Astrocyte (in vitro differentiated cells and primary cell): ENCODE measurements around the gene BICC1. TPM values are rescaled to one million over a fixed set of nuclear protein-coding genes. Genes with fewer than 3 reads are reported as not detected.
"Not testable (repeated sequence)": the region's sequence is repeated elsewhere in the genome, so short reads cannot be mapped to it uniquely, and the experiment has no call there.

Experiments used
- DNase-seq: peaks from one replicate; pipeline ENCODE4 v3.0.0-alpha.2; 2010; ENCODE audit warnings: low read depth
- FAIRE-seq: peaks from 2 replicates; lab custom pipeline; 2011; peaks lifted over from hg19 to GRCh38; lab: Jason Lieb, UNC
- H2AFZ ChIP-seq: 2 replicates; pipeline ENCODE4 v1.6.0; 2012; ENCODE audit warnings: low read depth, low read length, inconsistent platforms
- H3K27ac ChIP-seq: 2 replicates; pipeline ENCODE4 v1.5.1; 2011; ENCODE audit warnings: low read depth, low read length, inconsistent platforms
- H3K27me3 ChIP-seq: 2 replicates; pipeline ENCODE4 v1.6.0; 2011; ENCODE audit warnings: low read length, inconsistent platforms; ENCODE audit not compliant: insufficient read depth
- H3K36me3 ChIP-seq: 2 replicates; pipeline ENCODE4 v1.5.1; 2011; ENCODE audit warnings: low read length, inconsistent platforms; ENCODE audit not compliant: insufficient read depth
- H3K4me1 ChIP-seq: 2 replicates; pipeline ENCODE4 v1.5.1; 2011; ENCODE audit warnings: low read length, inconsistent platforms; ENCODE audit not compliant: insufficient read depth
- H3K4me2 ChIP-seq: 2 replicates; pipeline ENCODE4 v1.6.0; 2012; ENCODE audit warnings: low read length, inconsistent platforms
- H3K4me3 ChIP-seq: 2 replicates; pipeline ENCODE4 v1.5.1; 2011; ENCODE audit warnings: low read depth, mild to moderate bottlenecking, low read length, inconsistent platforms; ENCODE audit not compliant: insufficient read depth
- H3K79me2 ChIP-seq: 2 replicates; pipeline ENCODE4 v1.6.0; 2012; ENCODE audit warnings: mild to moderate bottlenecking, low read length, inconsistent platforms; ENCODE audit not compliant: insufficient read depth
- H3K9ac ChIP-seq: 2 replicates; pipeline ENCODE4 v1.6.0; 2012; ENCODE audit warnings: mild to moderate bottlenecking, low read length, inconsistent platforms
- H3K9me3 ChIP-seq: 2 replicates; pipeline ENCODE4 v1.5.1; 2012; ENCODE audit warnings: low read depth, mild to moderate bottlenecking, low read length, inconsistent platforms; ENCODE audit not compliant: insufficient read depth
- H4K20me1 ChIP-seq: 2 replicates; pipeline ENCODE4 v1.6.0; 2012; ENCODE audit warnings: low read length, inconsistent platforms; ENCODE audit not compliant: insufficient read depth
- H3K27ac Mint-ChIP-seq: one replicate; pipeline ENCODE4 v1.8.0; 2021; ENCODE audit warnings: mild to moderate bottlenecking, mixed read lengths; ENCODE audit not compliant: unreplicated experiment
- H3K27me3 Mint-ChIP-seq: one replicate; pipeline ENCODE4 v1.8.0; 2021; ENCODE audit warnings: low read depth, mixed read lengths; ENCODE audit not compliant: unreplicated experiment
- H3K36me3 Mint-ChIP-seq: one replicate; pipeline ENCODE4 v1.8.0; 2021; ENCODE audit warnings: low read depth, mixed read lengths; ENCODE audit not compliant: unreplicated experiment
- H3K4me1 Mint-ChIP-seq: one replicate; pipeline ENCODE4 v1.8.0; 2021; ENCODE audit warnings: low read depth, mixed read lengths; ENCODE audit not compliant: unreplicated experiment
- H3K4me3 Mint-ChIP-seq: one replicate; pipeline ENCODE4 v1.8.0; 2021; ENCODE audit warnings: mild to moderate bottlenecking, moderate library complexity, mixed read lengths; ENCODE audit not compliant: unreplicated experiment
- H3K9me3 Mint-ChIP-seq: one replicate; pipeline ENCODE4 v1.8.0; 2021; ENCODE audit warnings: mild to moderate bottlenecking, mixed read lengths; ENCODE audit not compliant: unreplicated experiment
- CTCF ChIP-seq: IDR thresholded peaks from 2 replicates; pipeline ENCODE4 v1.5.1; 2011; ENCODE audit warnings: low read depth, mild to moderate bottlenecking, inconsistent platforms, low read length, moderate library complexity; ENCODE audit not compliant: insufficient read depth
- EZH2 ChIP-seq: IDR thresholded peaks from 2 replicates; pipeline ENCODE4 v1.6.1; 2012; ENCODE audit warnings: mild to moderate bottlenecking, low read length, inconsistent platforms; ENCODE audit not compliant: insufficient read depth
- total RNA-seq: library from RNA; stranded (reverse); gene quantifications from 2 replicates; pipeline ENCODE4 v1.2.1, GENCODE V29; 2021

The BICC1 gene
- total RNA-seq, 1 donor from 2014 or later, result 23.0 TPM

GRCh38 chr10:58593008-58593407 lies 80.3 kb downstream of the BICC1 start:
- Histone ChIP-seq H3K27me3 (no peaks in the 10 kb centered on the region), H3K36me3 (peaks cover 4% of the 10 kb centered on the region), H4K20me1 (peaks cover 33% of the 10 kb centered on the region), H3K4me3 (no peak overlapping the region), H3K9ac (no peak overlapping the region), H3K9me3 (peaks cover 3% of the 10 kb centered on the region), H3K79me2 (peaks cover 33% of the 10 kb centered on the region), H3K27ac (no peak overlapping the region), H2AFZ (no peak overlapping the region), H3K4me1 (peaks cover 19% of the 10 kb centered on the region), H3K4me2 (no peak overlapping the region)
- no peaks in the 10 kb centered on the region for H3K27me3 Mint-ChIP-seq
- DNase-seq (no peak), FAIRE-seq (no peak)
- H3K4me3 Mint-ChIP-seq, result no peak overlapping the region
- peaks cover 17% of the 10 kb centered on the region for H3K36me3 Mint-ChIP-seq
- peaks cover 14% of the 10 kb centered on the region for H3K9me3 Mint-ChIP-seq
- TF ChIP-seq CTCF (no peak), EZH2 (no peak)
- H3K27ac Mint-ChIP-seq, result no peak overlapping the region
- peaks cover 19% of the 10 kb centered on the region for H3K4me1 Mint-ChIP-seq

GRCh38 chr10:58597211-58597610 lies 84.5 kb downstream of the BICC1 start:
- FAIRE-seq, H3K27ac Mint-ChIP-seq, H3K9me3 ChIP-seq, H2AFZ ChIP-seq, H3K27ac ChIP-seq, H3K4me2 ChIP-seq, DNase-seq, H3K9ac ChIP-seq, H3K27me3 ChIP-seq, H3K4me1 ChIP-seq, H3K27me3 Mint-ChIP-seq, H3K4me3 Mint-ChIP-seq, H3K4me1 Mint-ChIP-seq, H3K4me3 ChIP-seq, H3K36me3 ChIP-seq: not testable (repeated sequence)
- Mint-ChIP-seq H3K9me3 (peaks cover 19% of the 10 kb centered on the region), H3K36me3 (peaks cover 24% of the 10 kb centered on the region)
- Histone ChIP-seq H4K20me1 (peaks cover 15% of the 10 kb centered on the region), H3K79me2 (peaks cover 14% of the 10 kb centered on the region)

DNA sequence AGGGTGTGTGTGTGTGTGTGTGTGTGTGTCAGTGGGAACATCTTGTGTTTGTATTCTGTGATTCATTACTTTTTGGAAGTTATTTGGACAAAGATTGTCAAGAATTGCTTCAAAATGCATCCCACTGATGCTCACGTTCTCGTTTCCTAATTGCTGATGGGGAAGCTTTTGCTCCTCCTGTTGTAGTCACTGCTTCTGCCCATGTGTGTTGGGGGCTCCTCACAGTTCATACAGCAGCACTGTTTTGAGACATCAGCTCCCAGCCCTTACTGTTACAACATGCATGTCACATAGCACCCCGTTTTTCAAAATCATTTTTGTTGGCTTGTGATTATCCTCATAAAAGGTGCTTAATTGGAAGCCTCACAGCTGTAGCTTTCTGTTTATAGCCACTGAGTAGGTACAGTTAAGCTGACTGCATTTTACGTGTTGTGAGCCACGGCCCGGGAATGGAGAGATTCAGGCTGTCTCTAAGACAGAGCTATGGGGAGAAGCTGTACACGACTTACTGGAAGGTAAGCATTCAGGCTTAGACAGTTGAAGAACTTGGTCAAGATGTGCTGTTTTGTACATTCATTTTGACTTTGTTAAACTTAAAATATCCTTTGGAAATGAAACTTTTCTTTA lies 87.4 kb downstream of the BICC1 start:
- H3K36me3 Mint-ChIP-seq, result peaks cover 17% of the 10 kb centered on the region
- Histone ChIP-seq H3K9me3 (peaks cover 4% of the 10 kb centered on the region), H4K20me1 (peaks cover 15% of the 10 kb centered on the region), H3K36me3 (no peaks in the 10 kb centered on the region), H3K27me3 (no peaks in the 10 kb centered on the region), H3K27ac (no peak overlapping the region), H3K4me1 (no peaks in the 10 kb centered on the region), H3K9ac (no peak overlapping the region), H3K4me3 (no peak overlapping the region), H2AFZ (no peak overlapping the region), H3K79me2 (peaks cover 29% of the 10 kb centered on the region), H3K4me2 (no peak overlapping the region)
- no peaks in the 10 kb centered on the region for H3K27me3 Mint-ChIP-seq
- H3K27ac Mint-ChIP-seq, result no peak overlapping the region
- H3K4me3 Mint-ChIP-seq, result no peak overlapping the region
- DNase-seq (no peak), FAIRE-seq (no peak)
- no peak for TF ChIP-seq CTCF
- no peak for TF ChIP-seq EZH2
- no peaks in the 10 kb centered on the region for H3K4me1 Mint-ChIP-seq
- peaks cover 19% of the 10 kb centered on the region for H3K9me3 Mint-ChIP-seq
